GM18502 (cell line): ENCODE data around the gene CPED1.

ENCODE experiments used
- ATAC-seq: cut with Tn5 transposase; IDR thresholded peaks from one replicate; pipeline ENCODE4 v1.9.1; 2021; ENCODE audit warnings: mild to moderate bottlenecking; ENCODE audit not compliant: unreplicated experiment, poor library complexity

The CPED1 gene

DNA sequence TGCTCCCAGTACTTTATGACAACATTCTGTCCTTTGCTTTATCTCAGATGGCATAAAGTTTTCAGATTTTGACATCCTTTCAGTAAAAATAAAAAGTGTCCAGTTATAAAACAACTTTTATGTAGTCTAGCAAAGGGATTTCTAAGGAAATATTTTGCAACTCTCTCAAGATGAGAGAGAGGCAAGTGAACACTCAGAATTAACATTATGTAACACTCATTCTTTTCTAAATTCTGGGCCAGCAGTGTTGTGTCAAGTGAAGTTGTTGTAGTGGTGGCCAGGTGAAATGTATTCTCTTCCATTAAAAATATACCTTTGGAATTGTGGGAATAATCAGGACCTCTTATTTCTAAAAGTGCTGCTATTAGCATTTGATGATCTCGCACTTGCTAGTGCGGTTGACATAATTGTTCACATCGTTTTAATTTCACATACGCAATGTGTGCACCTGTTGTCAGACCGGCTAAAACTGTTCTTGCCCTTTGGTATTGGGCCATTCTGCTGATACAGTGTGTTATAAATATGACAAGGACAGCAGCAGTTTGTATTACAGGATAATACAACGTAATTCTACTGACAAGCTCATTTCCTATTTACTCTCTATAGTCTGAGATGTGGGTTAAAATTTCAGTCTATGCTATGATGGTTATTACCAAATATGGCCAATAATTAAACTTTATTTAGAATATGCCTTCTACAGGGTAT, 23.8 kb downstream of the CPED1 start:
- no peak for ATAC-seq

GRCh38 chr7:121012919-121013318, 24.4 kb downstream of the CPED1 start:
- no peak for ATAC-seq

DNA sequence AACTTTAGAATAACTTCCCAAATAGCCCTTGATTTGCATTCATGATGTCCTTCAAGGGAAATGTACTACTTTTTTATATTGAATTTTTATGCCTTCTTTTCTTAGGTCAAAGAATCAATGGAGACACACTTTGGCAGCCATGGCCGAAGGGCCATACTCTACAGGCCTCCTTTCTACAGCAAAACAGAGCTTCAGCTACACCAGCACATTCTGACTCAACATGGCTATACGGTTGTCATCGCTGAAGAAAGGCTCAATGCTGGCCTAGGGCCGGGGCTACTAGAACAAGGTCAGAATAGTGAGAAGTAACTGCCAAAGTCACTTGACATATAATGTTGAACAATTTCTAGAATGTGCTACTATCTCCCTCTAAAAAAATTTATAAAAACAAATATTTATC, 27.0 kb downstream of the CPED1 start:
- ATAC-seq = no peak

DNA sequence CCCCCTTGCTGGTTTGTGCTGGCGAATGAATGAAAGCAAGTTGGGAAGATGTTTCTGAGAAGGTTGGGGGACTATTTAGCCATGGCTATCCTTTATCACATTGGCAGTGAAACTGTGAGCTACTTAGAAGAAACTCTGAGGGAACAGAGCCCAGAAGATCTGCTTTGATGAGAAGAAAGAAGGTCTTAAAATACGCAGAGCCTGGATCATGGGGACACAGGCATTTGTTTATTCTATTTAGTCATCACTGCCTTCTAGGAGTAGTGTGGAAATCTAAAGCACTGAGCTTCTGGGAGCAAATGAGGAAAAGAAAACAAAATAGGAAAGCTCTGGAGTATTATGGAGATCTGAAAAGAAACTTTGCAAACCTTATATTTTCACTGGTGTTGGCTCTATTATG, 28.5 kb downstream of the CPED1 start:
- ATAC-seq = no peak

DNA sequence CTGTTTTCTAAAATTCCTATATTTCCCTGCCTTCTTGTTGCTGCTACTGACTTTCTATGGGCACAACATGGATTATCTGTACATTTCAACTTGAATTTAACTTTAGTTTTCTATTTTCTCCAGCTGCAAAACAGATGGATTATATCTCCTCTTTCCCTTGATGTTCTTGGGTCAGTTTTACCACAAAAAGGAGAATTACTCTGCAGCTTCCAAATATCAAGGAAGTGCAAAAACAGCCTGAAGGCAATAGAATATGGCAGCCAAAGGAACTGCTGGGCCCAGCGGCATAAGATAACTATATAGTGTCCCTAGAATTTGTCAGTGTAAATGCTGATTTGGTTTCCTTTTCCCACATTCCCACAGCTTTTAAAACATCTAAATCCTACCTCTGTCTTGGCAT, 29.1 kb downstream of the CPED1 start:
- no peak for ATAC-seq

DNA sequence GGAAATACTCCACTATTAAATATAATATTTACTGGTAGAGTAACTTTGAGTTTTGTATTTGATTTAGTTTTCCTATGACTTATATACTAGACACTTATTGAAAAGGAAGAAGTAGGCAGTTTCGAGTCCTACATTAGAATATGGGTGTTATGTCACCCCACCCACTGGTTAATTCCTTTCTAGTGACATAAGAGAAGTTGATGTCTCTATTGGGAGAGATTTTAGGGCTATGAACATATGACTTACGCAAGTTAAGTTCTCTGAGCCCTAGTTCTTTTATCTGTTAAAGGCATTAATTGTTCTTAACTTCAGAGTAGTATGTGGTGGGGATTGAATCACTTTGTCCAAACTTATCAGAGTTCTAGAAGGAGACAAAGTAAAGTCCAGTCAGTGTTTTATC, 30.5 kb downstream of the CPED1 start:
- ATAC-seq = no peak

- ATAC-seq = no peak
Measured at GRCh38 chr7:121020249-121020988, 31.9 kb downstream of the CPED1 start.

DNA sequence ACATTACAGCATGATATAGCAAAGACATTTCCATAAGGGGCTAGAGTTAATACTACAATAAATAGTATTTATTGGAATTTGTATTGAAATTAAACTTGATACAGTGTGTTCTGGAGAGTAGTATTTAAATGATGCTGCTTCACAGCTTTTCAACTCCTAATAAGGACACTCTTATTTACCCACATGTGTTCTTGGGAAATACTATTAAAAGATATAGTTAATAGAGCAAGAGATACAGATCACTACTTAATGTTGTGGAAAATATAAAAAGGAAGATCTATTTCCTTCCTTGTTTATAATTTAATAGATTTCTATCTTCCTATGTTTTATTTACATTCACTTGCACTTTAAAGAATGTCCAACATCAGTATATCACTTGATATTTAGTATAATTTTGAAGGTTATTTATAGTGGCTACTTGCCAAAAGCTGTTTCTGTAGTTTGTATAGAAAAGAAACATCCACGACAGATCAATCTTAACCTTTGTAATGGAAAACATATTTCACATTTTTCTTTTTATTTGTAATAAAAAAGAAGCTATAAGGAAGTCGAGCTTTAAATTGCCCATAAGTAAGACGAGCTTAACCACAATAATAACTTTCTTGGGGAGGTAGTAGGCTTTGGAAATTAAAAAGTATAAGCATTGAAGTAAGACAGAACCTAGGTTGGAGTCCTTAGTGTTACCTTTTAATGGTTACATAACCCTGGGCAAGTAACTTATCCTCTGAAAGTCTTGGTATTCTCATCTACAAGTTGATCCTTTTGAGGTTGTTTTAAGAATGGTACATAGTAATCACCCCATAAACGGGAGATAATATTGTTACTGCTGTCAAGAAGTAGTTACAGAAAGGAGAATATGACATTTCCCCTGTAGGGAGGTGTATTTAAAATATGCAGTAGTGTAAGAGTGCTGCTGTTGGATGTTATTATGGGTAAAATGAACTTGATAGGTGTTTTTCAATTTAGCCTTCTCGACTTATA, 32.8 kb downstream of the CPED1 start:
- ATAC-seq = no peak

DNA sequence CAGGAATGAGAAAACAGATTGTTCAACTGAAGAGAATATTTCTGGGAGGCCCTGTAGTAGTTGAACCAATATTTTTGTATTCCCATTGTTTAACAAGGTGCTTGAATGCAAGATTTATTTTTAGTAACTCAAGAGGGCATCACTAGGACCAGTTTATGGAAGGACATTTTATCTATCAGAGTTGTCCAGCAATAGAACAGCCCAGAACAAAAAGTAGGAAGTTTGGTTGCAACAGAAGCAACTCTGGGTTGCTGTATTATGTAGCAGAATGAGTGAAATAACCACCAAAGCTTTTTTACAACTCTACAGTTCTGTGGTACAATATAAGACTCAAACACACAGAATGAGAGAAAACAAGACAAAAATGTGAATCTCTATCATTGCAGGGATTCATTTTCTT, 34.7 kb downstream of the CPED1 start:
- no peak for ATAC-seq

- ATAC-seq = no peak
Measured at GRCh38 chr7:121023683-121024511, 35.4 kb downstream of the CPED1 start.

DNA sequence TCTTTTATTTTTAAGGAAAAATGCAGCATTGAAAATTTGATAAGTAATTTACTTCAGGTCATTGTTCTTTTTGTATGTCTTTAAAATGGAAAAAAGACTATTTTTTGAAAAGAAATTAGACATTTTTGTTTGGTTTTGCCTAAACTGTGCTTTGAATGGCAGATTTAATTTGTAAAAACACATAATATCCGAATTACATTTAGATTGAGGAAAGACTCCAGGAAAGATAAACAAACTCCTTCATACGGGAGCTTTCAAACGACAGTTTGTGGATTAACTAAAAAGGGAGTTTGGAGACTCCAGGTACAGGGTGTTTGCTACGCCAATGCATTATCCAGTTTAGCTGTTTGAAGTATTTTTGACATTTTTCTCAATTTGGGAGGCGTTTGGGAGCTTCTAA, 36.1 kb downstream of the CPED1 start:
- ATAC-seq = no peak

GRCh38 chr7:121026159-121026558, 37.6 kb downstream of the CPED1 start:
- ATAC-seq = no peak

- ATAC-seq = no peak
Measured at GRCh38 chr7:121026577-121027111, 38.1 kb downstream of the CPED1 start.

GRCh38 chr7:121027761-121028669, 39.5 kb downstream of the CPED1 start:
- ATAC-seq = no peak

- ATAC-seq = no peak
Measured at GRCh38 chr7:121029302-121029701, 40.8 kb downstream of the CPED1 start.

GRCh38 chr7:121030308-121030707, 41.8 kb downstream of the CPED1 start:
- no peak for ATAC-seq

DNA sequence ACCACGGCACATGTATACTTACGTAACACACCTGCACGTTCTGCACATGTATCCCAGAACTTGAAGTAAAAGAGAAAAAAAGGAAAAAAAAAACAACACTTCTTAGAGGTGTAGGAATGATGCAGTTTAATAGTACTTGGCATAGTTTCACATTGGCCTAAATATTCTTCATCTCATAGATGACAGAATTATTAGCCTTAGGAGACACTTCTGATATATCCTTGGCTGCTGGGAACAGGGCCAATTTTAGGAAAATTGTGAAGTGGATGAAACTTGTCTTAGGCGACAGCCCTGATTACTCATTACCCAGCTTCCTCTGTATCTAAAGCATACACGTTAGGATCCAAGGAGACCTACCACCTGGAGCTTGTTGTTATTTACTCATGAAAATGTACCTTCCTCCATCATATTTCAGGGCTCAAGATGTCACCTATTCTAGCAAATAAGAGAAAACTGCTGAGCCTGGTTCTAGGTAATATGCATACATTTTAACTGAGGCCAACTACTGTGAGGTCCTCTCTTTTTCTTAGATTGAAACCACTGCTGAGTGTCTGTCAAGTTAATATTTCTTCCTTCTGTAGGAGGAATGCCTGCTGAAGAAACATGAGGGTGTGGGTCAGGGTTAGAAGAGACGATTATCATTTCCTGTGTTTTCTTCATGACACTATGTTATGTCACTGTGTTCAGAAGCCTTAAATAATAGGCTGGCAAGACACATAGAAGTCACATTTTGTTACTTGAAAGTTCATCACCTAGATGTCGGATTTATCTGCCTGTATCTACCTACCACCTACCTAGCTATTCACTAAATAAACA, 44.3 kb downstream of the CPED1 start:
- no peak for ATAC-seq

- ATAC-seq = no peak
Measured at GRCh38 chr7:121034929-121035328, 46.4 kb downstream of the CPED1 start.
